H1 (cell line): ENCODE measurements around the gene RPN2. TPM values are rescaled to one million over a fixed set of nuclear protein-coding genes. Genes with fewer than 3 reads are reported as not detected.

Experiments used
- CTCF ChIA-PET: fragments of 300-600 bp; sonication (Branson Sonifier 250); formaldehyde crosslinking; loops from one replicate; lab custom pipeline; 2021; ENCODE audit not compliant: partially characterized antibody; lab: Charles Lee
- POLR2A ChIA-PET: fragments of 300-600 bp; sonication (Branson Sonifier 250); formaldehyde crosslinking; loops from one replicate; lab custom pipeline; 2021; ENCODE audit warnings: inconsistent platforms; ENCODE audit not compliant: partially characterized antibody; lab: Charles Lee
- DNase-seq, 2 experiments: peaks; one replicate each; pipeline versions ENCODE4 v3.0.0 to v3.0.0-alpha.2; 2010 to 2022; ENCODE audit warnings: low spot score in 2 of 2, low read depth in 1 of 2, mixed read lengths in 1 of 2
- FAIRE-seq: peaks from 2 replicates; lab custom pipeline; 2011; peaks lifted over from hg19 to GRCh38; lab: Jason Lieb, UNC
- H2AFZ ChIP-seq: 2 replicates; pipeline ENCODE4 v1.8.1; 2012; ENCODE audit warnings: low read length, inconsistent platforms
- H2AK5ac ChIP-seq: 2 replicates; pipeline ENCODE4 v1.6.1; 2013; ENCODE audit warnings: low read depth, low read length
- H2BK120ac ChIP-seq: replicated peaks from 2 replicates; pipeline ENCODE3; 2013; ENCODE audit warnings: low read depth, low read length, inconsistent platforms
- H2BK12ac ChIP-seq: 2 replicates; pipeline ENCODE4 v1.6.1; 2013; ENCODE audit warnings: low read depth, low read length
- H2BK15ac ChIP-seq: 2 replicates; pipeline ENCODE4 v1.6.1; 2013; ENCODE audit warnings: low read length
- H2BK20ac ChIP-seq: 2 replicates; pipeline ENCODE4 v1.6.1; 2013; ENCODE audit warnings: low read length
- H2BK5ac ChIP-seq: 2 replicates; pipeline ENCODE4 v1.6.1; 2013; ENCODE audit warnings: low read depth, low read length
- H3K14ac ChIP-seq: 2 replicates; pipeline ENCODE4 v1.6.1; 2013; ENCODE audit warnings: inconsistent platforms; ENCODE audit not compliant: insufficient read length
- H3K18ac ChIP-seq: 2 replicates; pipeline ENCODE4 v1.6.1; 2013; ENCODE audit warnings: low read length; ENCODE audit errors: extremely low read depth
- H3K23ac ChIP-seq: 2 replicates; pipeline ENCODE4 v1.6.1; 2013; ENCODE audit warnings: inconsistent platforms; ENCODE audit not compliant: insufficient read length
- H3K23me2 ChIP-seq: 2 replicates; pipeline ENCODE4 v1.6.1; 2013; ENCODE audit warnings: low read depth, low read length
- H3K27ac ChIP-seq: 2 replicates; pipeline ENCODE4 v1.6.1; 2011; ENCODE audit warnings: low read depth, low read length, inconsistent platforms
- H3K27me3 ChIP-seq, 4 experiments: replicated peaks in 1 of 4; 1 replicate in 1 of 4; 2 replicates in 3 of 4; pipeline versions ENCODE4 v1.6.1 to v1.8.1; 2011 to 2013; ENCODE audit warnings: low read length in 3 of 4, mild to moderate bottlenecking in 3 of 4, inconsistent platforms in 2 of 4, mixed read lengths in 2 of 4, moderate library complexity in 1 of 4; ENCODE audit not compliant: control insufficient read depth in 3 of 4, insufficient read depth in 3 of 4; ENCODE audit errors: extremely low read depth in 1 of 4
- H3K36me3 ChIP-seq, 4 experiments: 2 replicates each; pipeline versions ENCODE4 v1.6.1 to v1.8.1; 2011 to 2013; ENCODE audit warnings: mild to moderate bottlenecking in 4 of 4, low read length in 3 of 4, moderate library complexity in 2 of 4, control low read depth in 1 of 4, inconsistent platforms in 1 of 4; ENCODE audit not compliant: insufficient read depth in 4 of 4, control insufficient read depth in 2 of 4
- H3K4ac ChIP-seq: replicated peaks from 2 replicates; pipeline ENCODE3; 2013; ENCODE audit warnings: low read length, low read depth, mixed read lengths, inconsistent platforms; ENCODE audit not compliant: insufficient read length
- H3K4me1 ChIP-seq, 4 experiments: replicated peaks in 1 of 4; 1 replicate in 1 of 4; 2 replicates in 3 of 4; pipeline versions ENCODE4 v1.6.1 to v1.8.1; 2011 to 2013; ENCODE audit warnings: low read length in 3 of 4, inconsistent platforms in 2 of 4, mixed read lengths in 1 of 4; ENCODE audit not compliant: insufficient read depth in 4 of 4, control insufficient read depth in 3 of 4
- H3K4me2 ChIP-seq, 2 experiments: 2 replicates each; pipeline versions ENCODE4 v1.6.1 to v1.8.1; 2011 to 2013; ENCODE audit warnings: low read depth in 2 of 2, low read length in 2 of 2, control low read depth in 1 of 2, inconsistent platforms in 1 of 2, mild to moderate bottlenecking in 1 of 2; ENCODE audit not compliant: insufficient read depth in 1 of 2
- H3K4me3 ChIP-seq, 4 experiments: fragments of 200-600, 300-600 bp in 1 of 4; sonication (generic), shearing (Covaris generic), sonication (Bioruptor Twin) in 1 of 4; 2 replicates each; pipeline versions ENCODE4 v1.5.1 to v1.8.1; 2011 to 2016; ENCODE audit warnings: low read length in 4 of 4, low read depth in 3 of 4, control low read depth in 2 of 4, inconsistent platforms in 2 of 4, mild to moderate bottlenecking in 2 of 4, mixed read lengths in 1 of 4, moderate library complexity in 1 of 4; ENCODE audit not compliant: insufficient read depth in 2 of 4; ENCODE audit errors: extremely low read depth in 1 of 4
- H3K56ac ChIP-seq: replicated peaks from 2 replicates; pipeline ENCODE3; 2013; ENCODE audit warnings: low read depth, mild to moderate bottlenecking, mixed read lengths, low read length, inconsistent platforms; ENCODE audit not compliant: insufficient read length
- H3K79me1 ChIP-seq: 2 replicates; pipeline ENCODE4 v1.6.1; 2013; ENCODE audit warnings: low read depth, low read length, control low read depth
- H3K79me2 ChIP-seq, 2 experiments: 2 replicates each; pipeline versions ENCODE4 v1.6.1 to v1.8.1; 2012 to 2013; ENCODE audit warnings: low read length in 2 of 2, mild to moderate bottlenecking in 2 of 2, inconsistent platforms in 1 of 2; ENCODE audit not compliant: insufficient read depth in 2 of 2, control insufficient read depth in 1 of 2
- H3K9ac ChIP-seq, 4 experiments: replicated peaks in 1 of 4; 1 replicate in 1 of 4; 2 replicates in 3 of 4; pipeline versions ENCODE4 v1.6.1 to v1.8.1; 2011 to 2013; ENCODE audit warnings: low read depth in 3 of 4, low read length in 3 of 4, control low read depth in 2 of 4, mild to moderate bottlenecking in 2 of 4, moderate library complexity in 2 of 4, inconsistent platforms in 1 of 4; ENCODE audit errors: extremely low read depth in 1 of 4
- H3K9me3 ChIP-seq, 2 experiments: 2 replicates each; pipeline versions ENCODE4 v1.6.1 to v1.8.1; 2012 to 2013; ENCODE audit warnings: mild to moderate bottlenecking in 2 of 2, moderate library complexity in 2 of 2, control low read depth in 1 of 2, inconsistent platforms in 1 of 2, low read depth in 1 of 2, low read length in 1 of 2, mixed read lengths in 1 of 2; ENCODE audit not compliant: insufficient read depth in 2 of 2
- H4K20me1 ChIP-seq, 2 experiments: replicated peaks in 1 of 2; 2 replicates each; pipeline versions ENCODE3 to v1.8.1; 2011 to 2013; ENCODE audit warnings: inconsistent platforms in 2 of 2, low read length in 2 of 2, mild to moderate bottlenecking in 1 of 2; ENCODE audit not compliant: insufficient read depth in 2 of 2, control insufficient read depth in 1 of 2
- H4K5ac ChIP-seq: 2 replicates; pipeline ENCODE4 v1.6.1; 2013; ENCODE audit warnings: low read length, low read depth, mixed read lengths, inconsistent platforms; ENCODE audit not compliant: insufficient read length
- H4K8ac ChIP-seq: 2 replicates; pipeline ENCODE4 v1.8.0; 2013; ENCODE audit warnings: mild to moderate bottlenecking, moderate library complexity, low read length, inconsistent platforms; ENCODE audit not compliant: insufficient read depth; ENCODE audit errors: extremely low read depth
- H4K91ac ChIP-seq: replicated peaks from 2 replicates; pipeline ENCODE3; 2013; ENCODE audit warnings: low read length, mixed read lengths, inconsistent platforms; ENCODE audit not compliant: insufficient read length
- WGBS, 2 experiments: shearing (Covaris generic) in 1 of 2; methylation state at CpG; one replicate each; pipeline versions ENCODE4 v1.1.6 to v1.1.7; 2013 to 2015; ENCODE audit warnings: low lambda C conversion rate in 2 of 2, mixed read lengths in 2 of 2, inconsistent platforms in 1 of 2, low coverage in 1 of 2, missing lambda C conversion rate in 1 of 2; ENCODE audit not compliant: insufficient replicate concordance in 2 of 2, insufficient coverage in 1 of 2, insufficient read length in 1 of 2; ENCODE audit errors: extremely low coverage in 1 of 2, missing lambda C conversion rate in 1 of 2; 5-methylcytosine and 5-hydroxymethylcytosine counted together
- polyA plus RNA-seq, 7 experiments: library from polyadenylated mRNA; depleted of rRNA in 3 of 7; stranded (reverse) in 5 of 7; unstranded in 2 of 7; fragments of >200 nt in 5 of 7; fragments of 200-250 nt in 2 of 7; gene quantifications; 1 replicate in 5 of 7; 2 replicates in 1 of 7; 4 replicates in 1 of 7; pipeline versions ENCODE4 v1.2.1 to v1.2.3, GENCODE V29; 2011 to 2013; ENCODE audit warnings: missing spikeins in 2 of 7, mixed read lengths in 2 of 7
- total RNA-seq: library from RNA; stranded (reverse); fragmentation: NEBNext Ultra II Directional; extraction: Animal tissue kit (Norgen Biotek cat#: 25700); gene quantifications from 2 replicates; pipeline ENCODE4 v1.2.1, GENCODE V29; 2021

The RPN2 gene
- total and polyA plus RNA-seq, 2 of the 8 experiments (the other 6 are each of a cell fraction or from before 2014, with no cell fraction given), result 236 to 379 TPM

DNA sequence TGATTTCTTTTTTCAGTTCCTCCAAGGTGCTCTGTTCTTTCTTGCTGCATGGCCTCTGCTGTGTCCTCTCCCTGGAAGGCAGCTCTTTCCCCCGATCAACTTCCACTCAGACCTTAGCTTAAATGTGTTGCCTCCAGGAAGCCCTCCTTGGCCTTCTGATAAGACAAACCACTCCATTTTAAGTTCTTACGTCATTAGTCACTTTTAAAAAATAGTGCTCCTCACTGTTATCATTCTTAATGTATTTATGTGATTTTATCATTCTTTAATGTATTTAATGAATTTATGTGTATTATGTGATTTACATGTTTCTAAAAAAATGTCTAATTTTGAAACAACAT lies 98.1 kb downstream of the RPN2 start:
- Histone ChIP-seq H4K5ac (no peak overlapping the region), H2BK15ac (no peak overlapping the region), H2BK20ac (no peak overlapping the region), H3K23ac (no peak overlapping the region), H3K36me3 (no peaks in the 10 kb centered on the region), H4K8ac (no peak overlapping the region), H2AFZ (peak overlapping the region; percentile 36; the same call in 1 of the 2 replicates), H2AK5ac (no peak overlapping the region), H4K91ac (no peak overlapping the region), H3K4me1 (peaks cover 0 to 13% (median 0%) of the 10 kb centered on the region in 4 experiments; a peak in 2 of 7 replicates), H3K4me2 (no peak overlapping the region), H3K14ac (no peak overlapping the region), H3K56ac (no peak overlapping the region), H3K23me2 (no peaks in the 10 kb centered on the region), H3K27ac (no peak overlapping the region), H2BK12ac (no peak overlapping the region), H3K4me3 (no peak overlapping the region), H3K79me1 (no peaks in the 10 kb centered on the region), H3K18ac (no peak overlapping the region), H4K20me1 (no peaks in the 10 kb centered on the region), H3K9me3 (no peaks in the 10 kb centered on the region), H2BK5ac (no peak overlapping the region), H3K9ac (no peak overlapping the region), H3K27me3 (no peaks in the 10 kb centered on the region), H3K4ac (no peak overlapping the region), H2BK120ac (no peak overlapping the region), H3K79me2 (no peaks in the 10 kb centered on the region)
- ChIA-PET CTCF (interaction anchor here (0.7 to 3.5 kb wide), 14 partner anchors 10 to 258 kb away, joined by 3 to 21 read pairs (median 4); partner anchors contain the start of gene MANBAL), POLR2A (interaction anchor here (1.1 to 1.6 kb wide), 4 partner anchors 12 to 120 kb away, joined by 3 to 6 read pairs (median 3); partner anchors contain the start of gene MANBAL)
- 95% methylated on average over 2 of the region's 2 CpGs; no CpG with 5 or more reads in 1 of the 2 experiments for WGBS, 2 experiments
- FAIRE-seq, result no peak
- DNase-seq, result no peak
